ENCODE measurements around the gene CDH11. TPM values are rescaled to one million over a fixed set of nuclear protein-coding genes. Genes with fewer than 3 reads are reported as not detected.

Gene CDH11
- total RNA-seq, 1 experiment from 2014 or later: 5.4 TPM

- no peaks in the 10 kb centered on the region for H4K20me1 ChIP-seq (ENCODE audit: control insufficient read depth, insufficient read depth, insufficient read length)
- no peak overlapping the region for H2BK15ac ChIP-seq (ENCODE audit: low read depth, low read length)
- no peak overlapping the region for H3K4ac ChIP-seq (ENCODE audit: low read depth, low read length)
- no peak for TF ChIP-seq CTCF (conservative IDR thresholded peaks at IDR 0.05)
- Mint-ChIP-seq H3K4me1 (no peaks in the 10 kb centered on the region), H3K9me3 (no peaks in the 10 kb centered on the region), H3K36me3 (ENCODE audit: insufficient read depth in 1 of 3, low read depth in 3 of 3) (no peaks in the 10 kb centered on the region), H3K27me3 (ENCODE audit: low read depth) (no peaks in the 10 kb centered on the region), H3K27ac (no peak overlapping the region), H3K4me3 (no peak overlapping the region)
- H2AK5ac ChIP-seq (ENCODE audit: insufficient read length, low read length): no peak overlapping the region
- H3K27ac ChIP-seq (ENCODE audit: insufficient read length, low read depth, low read length): no peak overlapping the region
- H3K27me3 ChIP-seq (ENCODE audit: insufficient read depth, low read length): no peaks in the 10 kb centered on the region
- no peak overlapping the region for H4K91ac ChIP-seq (ENCODE audit: insufficient read length, low read depth, low read length)
- DNase-seq: no peak
- no peak overlapping the region for H3K18ac ChIP-seq (ENCODE audit: insufficient read length, low read depth, low read length)
- H3K9me3 ChIP-seq (ENCODE audit: control insufficient read depth, low read depth, low read length): no peaks in the 10 kb centered on the region
- WGBS (ENCODE audit: extremely low coverage, insufficient read length, low lambda C conversion rate): no CpG with 5 or more reads among the region's 3 CpGs
- H3K79me2 ChIP-seq (ENCODE audit: insufficient read depth, low read length): no peaks in the 10 kb centered on the region
- no peak overlapping the region for H2BK5ac ChIP-seq (ENCODE audit: insufficient read length, low read length)
- H3K23me2 ChIP-seq (ENCODE audit: insufficient read length, low read depth, low read length, poor library complexity, severe bottlenecking): no peaks in the 10 kb centered on the region
- no peak overlapping the region for H2BK12ac ChIP-seq (ENCODE audit: insufficient read length, low read depth, low read length)
- no peak overlapping the region for H2AFZ ChIP-seq (ENCODE audit: low read length)
- H3K79me1 ChIP-seq (ENCODE audit: insufficient read depth, low read depth, low read length, poor library complexity, severe bottlenecking): no peaks in the 10 kb centered on the region
- H3K4me2 ChIP-seq (ENCODE audit: insufficient read depth, insufficient read length, low read length): no peak overlapping the region
- no peak overlapping the region for H4K8ac ChIP-seq (replicated peaks; ENCODE audit: insufficient read length, low read depth, low read length)
- H2BK20ac ChIP-seq (ENCODE audit: low read depth, low read length, poor library complexity, severe bottlenecking): no peak overlapping the region
- H3T11ph ChIP-seq (ENCODE audit: low read length): no peak overlapping the region
- H3K9ac ChIP-seq (ENCODE audit: extremely low read depth, insufficient read length, low read length): no peak overlapping the region
- no peak overlapping the region for H2BK120ac ChIP-seq (ENCODE audit: low read depth, low read length, poor library complexity, severe bottlenecking)
- H3K14ac ChIP-seq (ENCODE audit: insufficient read depth, low read length): no peak overlapping the region
- no peak overlapping the region for H4K5ac ChIP-seq (ENCODE audit: insufficient read length, low read depth, low read length)
- H3K56ac ChIP-seq (ENCODE audit: insufficient read length, low read depth, low read length): no peak overlapping the region
- H3K4me1 ChIP-seq (ENCODE audit: insufficient read depth, low read length): no peaks in the 10 kb centered on the region
- no peak overlapping the region for H3K23ac ChIP-seq (ENCODE audit: insufficient read length, low read depth, low read length)
Measured at GRCh38 chr16:64957246-64957645, 164.6 kb downstream of the CDH11 start.
